ENCODE results near the gene SLC25A33.

DNA sequence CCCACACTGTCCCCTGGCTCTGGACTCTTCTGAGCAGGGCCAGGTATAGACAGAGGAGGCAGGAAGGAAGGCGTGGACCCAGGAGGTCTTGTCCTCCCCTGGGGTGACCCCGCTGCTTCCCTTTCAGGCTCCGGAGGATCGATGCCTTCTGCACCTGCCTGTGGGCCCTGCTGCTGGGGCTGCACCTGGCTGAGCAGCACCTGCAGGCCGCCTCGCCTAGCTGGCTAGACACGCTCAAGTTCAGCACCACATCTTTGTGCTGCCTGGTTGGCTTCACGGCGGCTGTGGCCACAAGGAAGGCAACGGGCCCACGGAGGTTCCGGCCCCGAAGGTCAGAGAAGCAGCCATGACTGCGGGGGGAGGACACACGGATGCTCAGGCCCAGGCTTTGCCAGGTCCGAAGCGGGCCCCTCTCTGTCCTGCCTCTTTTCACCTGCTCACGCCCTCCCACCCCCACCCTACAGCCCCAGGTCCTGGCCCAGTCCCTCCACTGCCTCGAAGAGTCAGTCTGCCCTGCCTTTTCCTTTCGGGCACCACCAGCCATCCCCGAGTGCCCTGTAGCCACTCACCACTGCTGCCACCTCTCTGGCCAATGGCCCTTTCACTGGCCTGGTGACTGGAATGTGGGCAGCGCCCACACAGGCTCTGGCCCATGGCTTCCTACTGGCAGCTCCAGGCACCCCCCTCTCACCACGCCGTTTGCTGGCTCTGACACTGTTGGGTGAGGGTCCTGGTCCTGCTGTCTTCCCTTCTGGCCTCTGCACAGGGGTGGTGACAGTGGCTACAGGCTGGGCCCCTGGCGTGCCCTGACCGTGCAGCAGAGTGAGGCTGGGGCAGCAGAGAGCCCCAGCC is 62.9 kb downstream of the SLC25A33 start:
- TF ChIP-seq, protein P1, sequence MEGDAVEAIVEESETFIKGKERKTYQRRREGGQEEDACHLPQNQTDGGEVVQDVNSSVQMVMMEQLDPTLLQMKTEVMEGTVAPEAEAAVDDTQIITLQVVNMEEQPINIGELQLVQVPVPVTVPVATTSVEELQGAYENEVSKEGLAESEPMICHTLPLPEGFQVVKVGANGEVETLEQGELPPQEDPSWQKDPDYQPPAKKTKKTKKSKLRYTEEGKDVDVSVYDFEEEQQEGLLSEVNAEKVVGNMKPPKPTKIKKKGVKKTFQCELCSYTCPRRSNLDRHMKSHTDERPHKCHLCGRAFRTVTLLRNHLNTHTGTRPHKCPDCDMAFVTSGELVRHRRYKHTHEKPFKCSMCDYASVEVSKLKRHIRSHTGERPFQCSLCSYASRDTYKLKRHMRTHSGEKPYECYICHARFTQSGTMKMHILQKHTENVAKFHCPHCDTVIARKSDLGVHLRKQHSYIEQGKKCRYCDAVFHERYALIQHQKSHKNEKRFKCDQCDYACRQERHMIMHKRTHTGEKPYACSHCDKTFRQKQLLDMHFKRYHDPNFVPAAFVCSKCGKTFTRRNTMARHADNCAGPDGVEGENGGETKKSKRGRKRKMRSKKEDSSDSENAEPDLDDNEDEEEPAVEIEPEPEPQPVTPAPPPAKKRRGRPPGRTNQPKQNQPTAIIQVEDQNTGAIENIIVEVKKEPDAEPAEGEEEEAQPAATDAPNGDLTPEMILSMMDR (conservative IDR thresholded peaks at IDR 0.05; ENCODE audit: low read depth, low read length), result no peak
- no peak for TF ChIP-seq EZH2 (IDR thresholded peaks at IDR 0.05; ENCODE audit: borderline replicate concordance, low read depth, low read length, poor library complexity, severe bottlenecking)

Measured in A673 (cell line).